Hepatocyte (in vitro differentiated cells): ENCODE measurements around the gene IGFL1. TPM values are rescaled to one million over a fixed set of nuclear protein-coding genes. Genes with fewer than 3 reads are reported as not detected.
"Not testable (repeated sequence)": the region's sequence is repeated elsewhere in the genome, so short reads cannot be mapped to it uniquely, and the experiment has no call there.

Source experiments
- DNase-seq: peaks from one replicate; pipeline ENCODE4 v3.0.0-alpha.2; 2016; ENCODE audit warnings: low spot score
- H2AFZ ChIP-seq: fragments of 200-600 bp; sonication (generic); 2 replicates; pipeline ENCODE4 v1.6.0; 2016; ENCODE audit warnings: antibody characterized with exemption, mild to moderate bottlenecking
- H3K27ac ChIP-seq: fragments of 200-600 bp; sonication (generic); 2 replicates; pipeline ENCODE4 v1.5.1; 2016; ENCODE audit warnings: mild to moderate bottlenecking
- H3K27me3 ChIP-seq: fragments of 200-600 bp; sonication (generic); 2 replicates; pipeline ENCODE4 v1.6.1; 2016
- H3K36me3 ChIP-seq: fragments of 200-600 bp; sonication (generic); replicated peaks from 2 replicates; pipeline ENCODE4 v1.5.1; 2016; ENCODE audit warnings: low read depth; ENCODE audit not compliant: insufficient read depth
- H3K4me1 ChIP-seq: fragments of 200-600 bp; sonication (generic); 2 replicates; pipeline ENCODE4 v1.5.1; 2016; ENCODE audit warnings: mild to moderate bottlenecking, moderate library complexity; ENCODE audit not compliant: insufficient read depth
- H3K4me2 ChIP-seq: fragments of 200-600 bp; sonication (generic); 2 replicates; pipeline ENCODE4 v1.6.0; 2016
- H3K4me3 ChIP-seq: fragments of 200-600 bp; sonication (generic); 2 replicates; pipeline ENCODE4 v1.5.1; 2016; ENCODE audit warnings: mild to moderate bottlenecking
- H3K79me2 ChIP-seq: fragments of 200-600 bp; sonication (generic); 2 replicates; pipeline ENCODE4 v1.6.0; 2017; ENCODE audit warnings: mild to moderate bottlenecking
- H3K9me2 ChIP-seq: fragments of 200-600 bp; sonication (generic); replicated peaks from 2 replicates; pipeline ENCODE4 v1.6.0; 2017; ENCODE audit warnings: mild to moderate bottlenecking; ENCODE audit not compliant: insufficient read depth
- H3K9me3 ChIP-seq: fragments of 200-600 bp; sonication (generic); 2 replicates; pipeline ENCODE4 v1.5.1; 2016; ENCODE audit warnings: low read depth, mild to moderate bottlenecking
- H4K20me1 ChIP-seq: fragments of 200-600 bp; sonication (generic); 2 replicates; pipeline ENCODE4 v1.6.0; 2016; ENCODE audit warnings: mild to moderate bottlenecking; ENCODE audit not compliant: insufficient read depth, poor library complexity, severe bottlenecking
- EZH2 ChIP-seq: fragments of 200-600 bp; sonication (generic); IDR thresholded peaks from 2 replicates; pipeline ENCODE4 v1.6.1; 2016; ENCODE audit warnings: antibody characterized with exemption, mild to moderate bottlenecking, borderline replicate concordance
- EZH2phosphoT487 ChIP-seq: fragments of 200-600 bp; sonication (generic); IDR thresholded peaks from one replicate; pipeline ENCODE4 v1.6.1; 2018; ENCODE audit warnings: antibody characterized with exemption, mild to moderate bottlenecking, low read depth, moderate library complexity; ENCODE audit not compliant: unreplicated experiment, severe bottlenecking
- WGBS: methylation state at CpG from one replicate; pipeline ENCODE4 v1.1.6; 2016; ENCODE audit warnings: low lambda C conversion rate; ENCODE audit errors: missing lambda C conversion rate; 5-methylcytosine and 5-hydroxymethylcytosine counted together
- polyA plus RNA-seq: library from polyadenylated mRNA; unstranded; fragments of >200 nt; fragmentation: Nextera tagmentation; extraction: Ambion mirVana; gene quantifications from 2 replicates; pipeline ENCODE4 v1.2.1, GENCODE V29; 2016
- total RNA-seq: library from RNA; depleted of rRNA; stranded (reverse); fragments of >200 nt; gene quantifications from 2 replicates; pipeline ENCODE4 v1.2.3, GENCODE V29; 2014
- TF ChIP-seq, protein P1 (sequence below): fragments of 200-600 bp; sonication (generic); IDR thresholded peaks from 2 replicates; pipeline ENCODE4 v1.5.1; 2016; ENCODE audit warnings: antibody characterized with exemption, mild to moderate bottlenecking; ENCODE audit not compliant: poor library complexity

The IGFL1 gene
- total and polyA plus RNA-seq, 2 experiments from 2014 or later: not detected

DNA sequence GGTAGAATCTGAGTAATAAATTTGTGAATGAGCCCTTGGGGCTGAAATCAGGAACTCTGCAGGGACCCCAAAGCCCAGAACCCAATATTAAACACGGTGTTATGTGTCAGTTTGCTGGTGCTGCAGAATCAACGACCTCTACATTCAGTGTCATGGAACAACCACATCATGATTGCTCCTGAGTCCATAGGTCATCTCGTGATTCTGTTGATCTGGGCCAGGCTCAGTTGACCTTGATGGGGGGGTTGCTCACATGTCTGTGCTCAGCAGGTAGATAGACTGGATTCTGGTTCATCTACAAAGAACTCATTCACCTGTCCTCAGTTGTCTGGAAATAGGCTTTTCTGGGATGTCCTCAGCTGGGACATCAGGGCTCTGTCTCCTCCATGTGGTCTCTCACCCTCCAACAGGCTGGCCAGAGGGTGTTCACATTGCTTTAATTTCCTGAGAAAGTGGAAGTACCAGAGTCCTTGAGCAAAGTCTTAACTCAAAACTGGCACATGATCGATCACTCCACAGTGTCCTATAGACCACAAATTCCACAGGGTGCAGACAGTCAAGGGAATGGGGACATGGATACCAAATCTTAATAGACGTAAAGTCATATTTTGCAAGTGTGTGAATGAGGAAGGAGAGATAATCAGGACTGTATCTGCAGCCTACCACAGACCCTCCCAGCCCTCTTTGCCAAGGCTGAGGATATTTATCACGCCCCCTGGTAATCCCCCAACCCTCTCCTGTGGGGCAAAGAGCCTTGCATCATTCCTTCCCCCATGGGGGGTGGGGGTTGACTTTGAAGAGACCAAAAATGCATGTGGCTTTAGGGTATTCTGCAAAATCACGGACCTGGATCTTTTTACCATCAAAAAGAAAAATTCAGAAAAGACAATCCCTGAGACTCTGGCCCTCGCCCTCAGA lies 39.3 kb upstream of the IGFL1 start:
- DNase-seq: peak; percentile 65
- peaks cover 12% of the 10 kb centered on the region for H3K4me1 ChIP-seq
- H3K27me3 ChIP-seq: no peaks in the 10 kb centered on the region

GRCh38 chr19:46191356-46191755 lies 38.2 kb upstream of the IGFL1 start:
- no peaks in the 10 kb centered on the region for H3K79me2 ChIP-seq
- H3K4me3 ChIP-seq: no peak overlapping the region

More for the DNA sequence above, 39.3 kb upstream of the IGFL1 start:
- Histone ChIP-seq H3K4me3 (no peak overlapping the region), H3K9me2 (no peaks in the 10 kb centered on the region), H3K79me2 (no peaks in the 10 kb centered on the region), H3K27ac (peak overlapping the region; percentile 69), H3K4me2 (no peak overlapping the region), H3K36me3 (no peaks in the 10 kb centered on the region), H3K9me3 (no peaks in the 10 kb centered on the region), H2AFZ (no peak overlapping the region), H4K20me1 (no peaks in the 10 kb centered on the region)
- TF ChIP-seq EZH2 (no peak), EZH2phosphoT487 (no peak)
- TF ChIP-seq, protein P1, sequence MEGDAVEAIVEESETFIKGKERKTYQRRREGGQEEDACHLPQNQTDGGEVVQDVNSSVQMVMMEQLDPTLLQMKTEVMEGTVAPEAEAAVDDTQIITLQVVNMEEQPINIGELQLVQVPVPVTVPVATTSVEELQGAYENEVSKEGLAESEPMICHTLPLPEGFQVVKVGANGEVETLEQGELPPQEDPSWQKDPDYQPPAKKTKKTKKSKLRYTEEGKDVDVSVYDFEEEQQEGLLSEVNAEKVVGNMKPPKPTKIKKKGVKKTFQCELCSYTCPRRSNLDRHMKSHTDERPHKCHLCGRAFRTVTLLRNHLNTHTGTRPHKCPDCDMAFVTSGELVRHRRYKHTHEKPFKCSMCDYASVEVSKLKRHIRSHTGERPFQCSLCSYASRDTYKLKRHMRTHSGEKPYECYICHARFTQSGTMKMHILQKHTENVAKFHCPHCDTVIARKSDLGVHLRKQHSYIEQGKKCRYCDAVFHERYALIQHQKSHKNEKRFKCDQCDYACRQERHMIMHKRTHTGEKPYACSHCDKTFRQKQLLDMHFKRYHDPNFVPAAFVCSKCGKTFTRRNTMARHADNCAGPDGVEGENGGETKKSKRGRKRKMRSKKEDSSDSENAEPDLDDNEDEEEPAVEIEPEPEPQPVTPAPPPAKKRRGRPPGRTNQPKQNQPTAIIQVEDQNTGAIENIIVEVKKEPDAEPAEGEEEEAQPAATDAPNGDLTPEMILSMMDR: no peak
- 76% methylated on average over 8 of the region's 8 CpGs for WGBS

GRCh38 chr19:46191972-46192371 lies 37.6 kb upstream of the IGFL1 start:
- Histone ChIP-seq H3K79me2 (no peaks in the 10 kb centered on the region), H3K9me3 (no peaks in the 10 kb centered on the region), H3K36me3 (no peaks in the 10 kb centered on the region), H3K4me1 (peaks cover 12% of the 10 kb centered on the region), H3K4me2 (no peak overlapping the region), H3K27me3 (peaks cover 7% of the 10 kb centered on the region), H3K9me2 (no peaks in the 10 kb centered on the region), H3K27ac (no peak overlapping the region), H3K4me3 (no peak overlapping the region), H4K20me1 (no peaks in the 10 kb centered on the region), H2AFZ (no peak overlapping the region)
- no peak for DNase-seq
- TF ChIP-seq, protein P1: no peak
- TF ChIP-seq EZH2 (no peak), EZH2phosphoT487 (no peak)
- WGBS: 70% methylated on average over 3 of the region's 3 CpGs

More at GRCh38 chr19:46191356-46191755, 38.2 kb upstream of the IGFL1 start:
- Histone ChIP-seq H3K9me3 (no peaks in the 10 kb centered on the region), H3K36me3 (no peaks in the 10 kb centered on the region), H3K4me1 (peaks cover 12% of the 10 kb centered on the region), H3K27me3 (peaks cover under 1% of the 10 kb centered on the region), H4K20me1 (no peaks in the 10 kb centered on the region), H3K4me2 (no peak overlapping the region), H3K9me2 (no peaks in the 10 kb centered on the region), H3K27ac (no peak overlapping the region), H2AFZ (no peak overlapping the region)
- DNase-seq: no peak
- WGBS: 86% methylated on average over 4 of the region's 4 CpGs
- TF ChIP-seq EZH2 (no peak), EZH2phosphoT487 (no peak)
- TF ChIP-seq, protein P1: no peak

DNA sequence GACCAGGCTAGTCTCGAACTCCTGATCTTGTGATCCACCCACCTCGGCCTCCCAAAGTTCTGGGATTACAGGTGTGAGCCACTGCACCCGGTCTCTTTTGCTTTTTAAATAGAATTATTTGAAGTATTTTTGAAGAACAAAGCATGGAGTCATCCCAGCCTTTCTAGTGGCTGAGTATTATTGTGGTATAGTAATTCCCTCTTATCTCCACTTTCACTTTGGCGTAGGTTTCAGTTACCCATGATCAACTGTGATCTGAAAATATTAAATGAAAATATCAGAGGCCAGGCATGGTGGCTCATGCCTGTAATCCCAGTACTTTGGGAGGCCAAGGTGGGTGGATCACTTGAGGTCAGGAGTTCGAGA lies 36.9 kb upstream of the IGFL1 start:
- not testable (repeated sequence) for DNase-seq, H2AFZ ChIP-seq, H4K20me1 ChIP-seq, H3K4me2 ChIP-seq, H3K27me3 ChIP-seq, H3K79me2 ChIP-seq, H3K36me3 ChIP-seq, H3K4me3 ChIP-seq, H3K9me3 ChIP-seq, H3K9me2 ChIP-seq
- Histone ChIP-seq H3K4me1 (peaks cover 12% of the 10 kb centered on the region), H3K27ac (peak overlapping the region; percentile 61)
- 81% methylated on average over 5 of the region's 5 CpGs for WGBS
